Measurements from ENCODE around the gene DAG1.
A peak's percentile ranks its signal among the peaks of the same experiment; 100 is the strongest.

The DAG1 gene

GRCh38 chr3:49518016-49518415, 47.9 kb downstream of the DAG1 start:
- no peak for DNase-seq (ENCODE audit: low read depth in 2 of 2)

DNA sequence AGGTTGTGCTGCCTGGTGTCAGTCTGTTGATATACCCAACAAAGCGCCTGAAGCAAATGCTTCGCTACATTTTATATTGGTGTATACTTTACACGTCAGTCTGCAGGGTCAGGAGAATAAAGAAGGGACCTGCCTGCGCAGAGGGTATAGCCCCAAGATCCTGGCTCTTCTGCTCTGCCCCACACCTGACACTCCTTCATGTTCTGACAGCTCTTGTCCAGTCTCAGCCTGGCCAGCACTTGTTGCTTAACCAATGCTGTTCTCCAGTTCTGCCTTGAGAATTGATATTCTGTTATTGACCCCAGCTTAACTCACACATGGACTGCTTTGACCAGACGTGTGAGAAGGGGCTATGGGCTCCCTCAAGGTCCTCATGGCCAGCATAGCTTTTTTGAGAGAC, 48.4 kb downstream of the DAG1 start:
- DNase-seq (ENCODE audit: low read depth in 2 of 2): no peak

- no peak for DNase-seq (ENCODE audit: low read depth in 2 of 2)
Observed at GRCh38 chr3:49519296-49519695, 49.2 kb downstream of the DAG1 start.

GRCh38 chr3:49519916-49520385, 49.9 kb downstream of the DAG1 start:
- no peak for DNase-seq (ENCODE audit: low read depth in 2 of 2)

DNA sequence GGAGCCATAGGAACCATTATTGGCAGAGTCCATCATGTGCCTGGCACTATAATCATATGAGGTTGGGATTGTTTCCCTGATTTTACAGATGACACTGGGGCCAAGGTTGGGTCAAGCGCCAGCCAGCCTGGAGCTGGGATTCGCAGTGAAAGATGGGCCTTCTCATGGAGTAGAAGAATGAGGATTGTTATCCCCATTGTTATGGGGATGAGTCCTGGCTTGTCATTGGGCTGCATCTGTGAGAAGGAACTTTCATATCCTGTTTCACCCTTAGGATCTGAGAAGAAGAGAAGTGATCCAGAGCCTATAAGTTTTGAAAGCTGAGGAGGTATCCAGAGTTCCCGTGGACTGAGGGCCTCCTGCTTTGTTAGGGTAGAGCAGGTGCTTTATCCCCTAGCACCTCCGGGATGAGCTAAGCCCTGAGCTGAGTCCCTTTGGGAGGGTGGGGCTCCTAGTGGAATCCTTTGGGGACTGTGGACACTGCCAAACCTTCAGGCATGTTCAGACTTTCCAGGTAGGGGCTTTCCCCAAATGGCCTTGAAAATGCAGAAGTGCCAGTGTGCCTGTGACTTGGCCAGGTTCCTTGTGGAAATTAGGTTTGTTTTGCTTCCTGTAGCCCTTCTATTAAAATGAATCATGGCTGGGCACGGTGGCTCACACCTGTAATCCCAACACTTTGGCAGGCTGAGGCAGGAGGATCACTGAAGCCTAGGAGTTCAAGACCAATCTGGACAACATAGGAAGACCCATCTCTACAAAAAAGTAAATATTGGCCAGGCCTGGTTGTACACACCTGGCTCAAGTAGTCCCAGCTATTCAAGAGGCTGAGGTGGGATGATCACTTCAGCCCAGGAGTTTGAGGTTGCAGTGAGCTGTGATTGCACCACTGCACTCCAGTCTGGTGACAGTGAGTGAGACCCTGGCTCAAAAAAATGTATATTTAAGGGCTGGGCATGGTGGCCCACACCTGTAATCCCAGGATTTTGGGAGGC, 54.0 kb downstream of the DAG1 start:
- no peak for DNase-seq (ENCODE audit: low read depth in 2 of 2)

GRCh38 chr3:49529567-49529966, 59.5 kb downstream of the DAG1 start:
- no peak for DNase-seq (ENCODE audit: low read depth in 2 of 2)

- DNase-seq (ENCODE audit: low read depth in 2 of 2): no peak
Observed at GRCh38 chr3:49530231-49530630, 60.2 kb downstream of the DAG1 start.

DNA sequence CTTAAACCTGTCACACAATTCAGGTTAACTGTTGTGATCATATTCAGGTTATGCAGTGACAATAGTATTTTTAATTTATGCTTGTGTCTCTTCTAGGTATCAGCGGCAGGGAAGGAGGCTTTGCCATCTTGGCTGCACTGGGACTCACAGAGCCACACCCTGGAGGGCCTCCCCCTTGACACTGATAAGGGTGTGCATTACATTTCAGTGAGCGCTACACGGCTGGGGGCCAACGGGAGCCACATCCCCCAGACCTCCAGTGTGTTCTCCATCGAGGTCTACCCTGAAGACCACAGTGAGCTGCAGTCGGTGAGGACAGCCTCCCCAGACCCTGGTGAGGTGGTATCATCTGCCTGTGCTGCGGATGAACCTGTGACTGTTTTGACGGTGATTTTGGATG, 60.6 kb downstream of the DAG1 start:
- no peak for DNase-seq (ENCODE audit: low read depth in 2 of 2)

GRCh38 chr3:49531218-49531617, 61.2 kb downstream of the DAG1 start:
- no peak for DNase-seq (ENCODE audit: low read depth in 2 of 2)

DNA sequence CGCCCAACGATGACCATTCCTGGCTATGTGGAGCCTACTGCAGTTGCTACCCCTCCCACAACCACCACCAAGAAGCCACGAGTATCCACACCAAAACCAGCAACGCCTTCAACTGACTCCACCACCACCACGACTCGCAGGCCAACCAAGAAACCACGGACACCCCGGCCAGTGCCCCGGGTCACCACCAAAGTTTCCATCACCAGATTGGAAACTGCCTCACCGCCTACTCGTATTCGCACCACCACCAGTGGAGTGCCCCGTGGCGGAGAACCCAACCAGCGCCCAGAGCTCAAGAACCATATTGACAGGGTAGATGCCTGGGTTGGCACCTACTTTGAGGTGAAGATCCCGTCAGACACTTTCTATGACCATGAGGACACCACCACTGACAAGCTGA, 61.6 kb downstream of the DAG1 start:
- no peak for DNase-seq (ENCODE audit: low read depth in 2 of 2)

- no peak for DNase-seq (ENCODE audit: low read depth in 2 of 2)
Observed at GRCh38 chr3:49533031-49533430, 63.0 kb downstream of the DAG1 start.

GRCh38 chr3:49533786-49534519, 63.9 kb downstream of the DAG1 start:
- DNase-seq (ENCODE audit: low read depth in 2 of 2): no peak

GRCh38 chr3:49534581-49535441, 64.7 kb downstream of the DAG1 start:
- no peak for DNase-seq (ENCODE audit: low read depth in 2 of 2)

GRCh38 chr3:49535971-49536874, 66.2 kb downstream of the DAG1 start:
- no peak for DNase-seq (ENCODE audit: low read depth in 2 of 2)

- DNase-seq (ENCODE audit: low read depth in 2 of 2): no peak
Observed at GRCh38 chr3:49536875-49537533, 66.9 kb downstream of the DAG1 start.

DNA sequence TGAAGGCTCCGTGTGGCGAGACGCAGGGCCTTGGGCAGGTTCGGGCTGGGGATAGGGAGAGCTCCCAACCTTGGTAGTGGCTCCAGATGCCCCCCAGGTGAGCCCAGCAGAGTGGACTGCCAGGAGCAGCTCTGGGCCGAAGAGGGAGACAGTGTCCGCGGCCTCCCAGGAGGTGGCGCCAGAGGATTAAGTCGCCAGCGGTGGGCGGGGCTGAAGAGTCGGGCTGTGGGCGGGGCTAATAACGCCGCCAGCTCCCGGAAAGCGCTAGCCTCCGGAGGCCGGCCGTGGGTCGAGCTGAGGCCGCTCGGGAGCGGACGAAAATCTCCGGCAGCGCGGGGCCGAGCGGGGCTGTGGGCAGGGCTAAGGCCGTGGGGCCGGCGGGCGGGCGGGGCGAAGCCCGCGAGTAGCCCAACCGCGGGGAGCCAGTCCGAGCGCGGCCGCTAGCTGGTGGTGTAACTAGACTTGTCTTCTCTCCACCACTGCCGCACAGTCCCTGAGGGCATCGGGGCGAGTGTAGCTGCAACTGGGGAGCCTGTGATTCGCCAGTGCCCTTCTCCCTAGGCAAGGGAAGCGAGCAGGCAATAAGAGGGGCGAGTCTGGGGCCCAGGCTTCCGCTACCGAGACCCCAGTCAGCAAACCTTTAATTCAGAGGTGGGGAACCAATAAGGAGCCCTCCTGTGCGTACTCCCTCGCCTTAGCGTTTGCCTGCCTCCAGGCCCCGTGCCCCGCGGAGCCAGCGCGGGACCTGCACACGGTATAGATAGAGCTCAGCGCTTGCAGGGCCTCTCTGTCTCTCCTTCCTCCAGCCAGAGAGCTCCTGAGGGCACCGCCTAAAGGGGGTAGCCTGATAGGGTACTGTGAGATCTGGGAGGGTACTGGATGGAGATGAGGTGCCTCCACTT, 69.8 kb downstream of the DAG1 start:
- DNase-seq (ENCODE audit: low read depth in 2 of 2): peak; percentile 74 to 76

DNA sequence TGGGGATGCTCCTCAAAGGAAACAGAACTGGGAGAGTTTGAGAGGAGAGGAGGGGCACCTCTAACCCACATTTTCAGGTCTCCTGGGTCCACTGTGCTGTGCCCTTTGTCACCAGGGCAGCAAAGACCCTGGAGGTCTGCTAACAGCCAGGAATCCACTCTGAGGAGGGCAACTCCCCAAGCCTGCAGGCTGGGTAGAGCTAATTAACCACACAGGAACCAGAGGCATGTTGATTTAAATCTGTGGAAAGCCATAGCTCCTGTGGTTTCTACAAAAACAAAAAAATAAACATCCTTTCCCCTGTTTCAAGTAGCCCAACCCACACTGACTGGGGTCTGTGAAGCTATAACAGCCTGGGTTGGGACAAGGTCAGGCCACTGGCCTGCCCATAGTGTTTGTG, 82.0 kb downstream of the DAG1 start:
- DNase-seq (ENCODE audit: low read depth in 2 of 2): no peak

DNA sequence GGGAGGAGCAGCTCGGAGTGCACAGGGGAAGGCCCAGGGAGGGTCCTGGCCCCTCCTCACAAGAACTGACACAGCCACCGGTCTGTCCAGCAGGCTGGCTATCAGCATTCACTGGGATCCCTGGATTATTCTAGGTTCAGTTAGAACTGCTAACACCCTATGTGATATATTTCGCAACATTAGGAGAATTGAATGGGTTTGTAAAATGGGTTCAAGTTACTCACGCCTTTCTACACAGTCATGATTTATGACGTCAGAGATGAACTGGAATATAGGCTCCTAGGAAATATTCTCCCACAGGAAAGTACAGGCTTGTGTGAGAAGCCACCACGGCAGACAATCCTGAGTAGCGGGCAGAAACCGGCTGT, 83.2 kb downstream of the DAG1 start:
- no peak for DNase-seq (ENCODE audit: low read depth in 2 of 2)

Data from stimulated activated CD8-positive, alpha-beta memory T cell treated with anti-CD3 and anti-CD28 coated beads, Interleukin-15, amount 100 ng/mL, for 4 hours (primary cell).